SJCRH30 (cell line): ENCODE measurements around the gene LCE1F. TPM values are rescaled to one million over a fixed set of nuclear protein-coding genes. Genes with fewer than 3 reads are reported as not detected.

ENCODE experiments used
- DNase-seq, 2 experiments: peaks; one replicate each; pipeline ENCODE4 v3.0.0-alpha.2; 2015 to 2020
- H3K27ac ChIP-seq: fragments of 250-450 bp; sonication (Bioruptor Pico); 2 replicates; pipeline ENCODE4 v1.5.1; 2020; ENCODE audit warnings: mild to moderate bottlenecking, moderate library complexity
- H3K27me3 ChIP-seq: fragments of 250-450 bp; sonication (Bioruptor Pico); 2 replicates; pipeline ENCODE4 v1.5.1; 2020; ENCODE audit warnings: mild to moderate bottlenecking, moderate library complexity
- H3K36me3 ChIP-seq: fragments of 250-450 bp; sonication (Bioruptor Pico); 2 replicates; pipeline ENCODE4 v1.5.1; 2020; ENCODE audit warnings: mild to moderate bottlenecking, moderate library complexity
- H3K4me1 ChIP-seq: fragments of 250-450 bp; sonication (Bioruptor Pico); 2 replicates; pipeline ENCODE4 v1.5.1; 2020; ENCODE audit warnings: mild to moderate bottlenecking, moderate library complexity
- H3K4me3 ChIP-seq: fragments of 250-450 bp; sonication (Bioruptor Pico); 2 replicates; pipeline ENCODE4 v1.5.1; 2020; ENCODE audit warnings: mild to moderate bottlenecking, moderate library complexity
- H3K9me3 ChIP-seq: fragments of 250-450 bp; sonication (Bioruptor Pico); replicated peaks from 2 replicates; pipeline ENCODE4 v1.5.1; 2020; ENCODE audit warnings: mild to moderate bottlenecking, moderate library complexity
- total RNA-seq: library from RNA; depleted of rRNA; stranded (reverse); fragments of >200 nt; shearing (Covaris generic); gene quantifications from 2 replicates; pipeline ENCODE4 v1.2.3, GENCODE V29; 2014; rRNA removed

The LCE1F gene
- total RNA-seq, 1 experiment from 2014 or later, result not detected

DNA sequence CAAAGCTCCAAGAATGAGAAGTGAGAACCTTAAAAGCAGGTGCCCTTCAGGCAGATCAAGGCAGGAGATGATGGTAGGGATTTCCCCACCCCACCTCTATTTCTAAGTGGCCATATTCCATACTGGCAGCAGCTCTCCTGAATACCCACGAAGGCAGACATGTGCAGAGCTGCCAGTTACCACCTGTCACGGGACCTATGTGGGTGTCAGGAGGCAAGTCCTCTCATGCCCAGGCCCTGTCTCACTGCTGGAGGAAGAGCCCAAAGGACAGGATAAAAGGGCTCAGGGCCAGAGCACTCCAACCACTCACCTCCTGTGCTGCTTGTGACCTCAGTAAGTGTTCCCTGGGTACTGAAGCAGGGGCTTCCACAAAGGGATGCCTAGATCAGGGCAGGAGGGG lies 36.1 kb downstream of the LCE1F start:
- H3K27ac ChIP-seq, result no peak overlapping the region
- no peak for DNase-seq

DNA sequence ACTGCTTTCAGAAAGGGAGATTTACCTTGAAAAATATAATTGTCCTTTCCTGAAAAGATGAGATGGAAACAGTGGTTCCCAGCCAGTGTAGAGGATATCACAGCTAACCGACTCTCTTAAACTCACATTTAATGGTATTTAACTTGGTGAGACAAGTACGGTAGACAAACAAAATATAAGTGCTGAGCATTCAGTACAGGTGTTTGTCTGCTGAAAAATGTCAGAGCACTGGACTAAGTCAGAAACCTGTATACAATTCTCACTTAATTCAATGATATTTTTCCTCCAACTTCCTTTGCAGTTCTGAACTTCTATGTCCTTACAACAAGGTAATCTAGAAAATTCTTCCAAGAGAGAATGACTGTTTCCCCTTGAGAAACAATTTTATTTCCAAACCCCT lies 36.7 kb downstream of the LCE1F start, which contains the start of gene LCE1B:
TSS of gene LCE1B (plus strand) at position 301 of the 400 bp plus-strand sequence. CDS start 476 bp downstream, outside the sequence.
- no peaks in the 10 kb centered on the region for H3K27me3 ChIP-seq
- no peak within 1 kb of the TSS for H3K4me3 ChIP-seq
- no peaks in the 10 kb centered on the region for H3K36me3 ChIP-seq
- no peak within 1 kb of the TSS for H3K27ac ChIP-seq
- H3K4me1 ChIP-seq, result no peaks in the 10 kb centered on the region
- DNase-seq, result no peak
- no peaks in the 10 kb centered on the region for H3K9me3 ChIP-seq

More for the DNA sequence above, 36.1 kb downstream of the LCE1F start:
- Histone ChIP-seq H3K4me3 (no peak overlapping the region), H3K36me3 (no peaks in the 10 kb centered on the region), H3K27me3 (no peaks in the 10 kb centered on the region), H3K9me3 (no peaks in the 10 kb centered on the region), H3K4me1 (no peaks in the 10 kb centered on the region)

DNA sequence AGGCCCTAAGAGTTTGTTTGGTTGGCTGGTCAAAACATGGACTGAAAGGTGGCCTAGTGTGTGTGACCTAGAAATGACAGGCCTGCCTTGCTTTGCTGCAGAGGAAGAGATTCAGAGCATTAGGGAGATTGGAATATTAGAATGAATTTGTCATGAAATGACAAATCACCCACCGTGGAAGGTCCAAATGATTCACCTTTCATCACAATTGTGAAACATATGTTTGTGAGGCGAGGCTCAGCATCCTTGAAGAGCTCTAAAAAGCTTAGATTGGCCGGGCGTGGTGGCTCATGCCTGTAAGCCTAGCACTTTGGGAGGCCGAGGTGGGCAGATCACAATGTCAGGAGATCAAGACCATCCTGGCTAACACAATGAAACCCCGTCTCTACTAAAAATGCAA lies 42.4 kb downstream of the LCE1F start:
- Histone ChIP-seq H3K27ac (no peak overlapping the region), H3K27me3 (no peaks in the 10 kb centered on the region), H3K4me3 (no peak overlapping the region), H3K36me3 (no peaks in the 10 kb centered on the region), H3K4me1 (no peaks in the 10 kb centered on the region), H3K9me3 (no peaks in the 10 kb centered on the region)
- no peak for DNase-seq

DNA sequence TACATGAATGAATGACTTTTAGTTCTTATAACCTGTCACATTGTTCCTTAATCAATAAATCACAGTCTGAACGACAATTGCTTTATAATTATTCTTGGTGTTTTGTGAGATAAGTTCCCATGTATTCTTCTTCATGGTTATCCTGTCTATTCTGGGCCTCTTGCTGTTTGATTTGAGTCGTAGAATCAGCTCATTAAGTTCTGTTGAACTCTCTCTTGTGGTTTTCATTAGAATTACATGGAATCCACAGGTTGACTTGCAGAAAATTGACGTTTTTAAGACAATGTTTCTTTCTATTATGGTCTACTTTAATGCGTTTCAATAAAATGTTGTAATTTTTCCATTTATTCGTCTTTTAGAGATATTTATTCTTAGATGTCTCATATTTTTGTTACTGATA lies 48.4 kb downstream of the LCE1F start:
- no peaks in the 10 kb centered on the region for H3K27me3 ChIP-seq
- no peak overlapping the region for H3K4me3 ChIP-seq
- no peaks in the 10 kb centered on the region for H3K36me3 ChIP-seq
- no peak overlapping the region for H3K27ac ChIP-seq
- no peak for DNase-seq
- H3K4me1 ChIP-seq, result no peaks in the 10 kb centered on the region
- no peaks in the 10 kb centered on the region for H3K9me3 ChIP-seq

DNA sequence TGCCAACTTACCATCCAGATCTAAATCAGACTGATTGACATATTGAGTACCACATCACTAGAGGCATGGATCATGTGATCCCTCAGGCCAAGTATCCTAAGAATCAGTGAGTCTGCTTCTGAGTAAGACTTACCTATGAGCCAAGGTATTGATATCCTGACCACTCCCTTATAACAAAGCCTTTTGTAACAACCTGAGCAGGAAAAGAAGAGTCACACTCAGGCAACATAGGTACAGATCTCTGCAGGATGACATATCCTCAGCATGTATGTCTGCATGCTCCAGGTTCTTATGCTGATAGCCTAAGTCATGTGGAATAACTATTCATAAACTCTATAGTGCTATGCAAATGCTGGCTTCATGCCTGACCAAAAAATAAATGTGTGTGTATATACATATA lies 50.0 kb downstream of the LCE1F start:
- H3K36me3 ChIP-seq, result no peaks in the 10 kb centered on the region
- H3K27ac ChIP-seq, result no peak overlapping the region
- no peak overlapping the region for H3K4me3 ChIP-seq
- H3K27me3 ChIP-seq, result no peaks in the 10 kb centered on the region
- no peak for DNase-seq
- H3K4me1 ChIP-seq, result no peaks in the 10 kb centered on the region
- no peaks in the 10 kb centered on the region for H3K9me3 ChIP-seq

Other genes starting within 250 kb of the LCE1F start
- not detected in 2 replicates for gene LCE3E, start 208.4 kb upstream of the LCE1F start, total RNA-seq
- not detected in 2 replicates for gene LCE3D, start 194.6 kb upstream of the LCE1F start, total RNA-seq
- not detected in 2 replicates for gene LCE3C, start 174.9 kb upstream of the LCE1F start, total RNA-seq
- gene LCE3B, start 161.3 kb upstream of the LCE1F start, total RNA-seq, result not detected in 2 replicates
- gene LCE3A, start 152.0 kb upstream of the LCE1F start, total RNA-seq, result not detected in 2 replicates
- gene LCE2D, start 111.8 kb upstream of the LCE1F start, total RNA-seq, result not detected in 2 replicates
- not detected in 2 replicates for gene LCE2C, start 99.9 kb upstream of the LCE1F start, total RNA-seq
- not detected in 2 replicates for gene LCE2B, start 89.0 kb upstream of the LCE1F start, total RNA-seq
- gene LCE2A, start 76.8 kb upstream of the LCE1F start, total RNA-seq, result not detected in 2 replicates
- not detected in 2 replicates for gene LCE4A, start 67.0 kb upstream of the LCE1F start, total RNA-seq
- gene KPRP, start 17.1 kb upstream of the LCE1F start, total RNA-seq, result not detected in 2 replicates
- gene LCE1E, start 11.1 kb downstream of the LCE1F start, total RNA-seq, result not detected in 2 replicates
- not detected in 2 replicates for gene LCE1D, start 21.6 kb downstream of the LCE1F start, total RNA-seq
- not detected in 2 replicates for gene LCE1C, start 31.5 kb downstream of the LCE1F start, total RNA-seq
- gene LCE1B, start 36.8 kb downstream of the LCE1F start, total RNA-seq, result not detected in 2 replicates
- not detected in 2 replicates for gene LCE1A, start 52.3 kb downstream of the LCE1F start, total RNA-seq
- not detected in 2 replicates for gene LCE6A, start 67.7 kb downstream of the LCE1F start, total RNA-seq
- gene LCE7A, start 84.9 kb downstream of the LCE1F start, total RNA-seq, result not detected in 2 replicates
- gene SMCP, start 103.2 kb downstream of the LCE1F start, total RNA-seq, result not detected in 2 replicates
- not detected in 2 replicates for gene IVL, start 133.4 kb downstream of the LCE1F start, total RNA-seq
- gene SPRR5, start 172.1 kb downstream of the LCE1F start, total RNA-seq, result not detected in 2 replicates
- gene SPRR4, start 195.5 kb downstream of the LCE1F start, total RNA-seq, result not detected in 2 replicates
- gene SPRR1A, start 208.9 kb downstream of the LCE1F start, total RNA-seq, result not detected in 2 replicates
- gene SPRR3, start 226.6 kb downstream of the LCE1F start, total RNA-seq, result not detected in 2 replicates